Measurements from ENCODE around the gene PALLD. TPM values are rescaled to one million over a fixed set of nuclear protein-coding genes. Genes with fewer than 3 reads are reported as not detected.

The PALLD gene
- polyA plus RNA-seq, 1 donor (not counting 4 experiments of a cell fraction or from before 2014, with no cell fraction given), result 136 TPM

DNA sequence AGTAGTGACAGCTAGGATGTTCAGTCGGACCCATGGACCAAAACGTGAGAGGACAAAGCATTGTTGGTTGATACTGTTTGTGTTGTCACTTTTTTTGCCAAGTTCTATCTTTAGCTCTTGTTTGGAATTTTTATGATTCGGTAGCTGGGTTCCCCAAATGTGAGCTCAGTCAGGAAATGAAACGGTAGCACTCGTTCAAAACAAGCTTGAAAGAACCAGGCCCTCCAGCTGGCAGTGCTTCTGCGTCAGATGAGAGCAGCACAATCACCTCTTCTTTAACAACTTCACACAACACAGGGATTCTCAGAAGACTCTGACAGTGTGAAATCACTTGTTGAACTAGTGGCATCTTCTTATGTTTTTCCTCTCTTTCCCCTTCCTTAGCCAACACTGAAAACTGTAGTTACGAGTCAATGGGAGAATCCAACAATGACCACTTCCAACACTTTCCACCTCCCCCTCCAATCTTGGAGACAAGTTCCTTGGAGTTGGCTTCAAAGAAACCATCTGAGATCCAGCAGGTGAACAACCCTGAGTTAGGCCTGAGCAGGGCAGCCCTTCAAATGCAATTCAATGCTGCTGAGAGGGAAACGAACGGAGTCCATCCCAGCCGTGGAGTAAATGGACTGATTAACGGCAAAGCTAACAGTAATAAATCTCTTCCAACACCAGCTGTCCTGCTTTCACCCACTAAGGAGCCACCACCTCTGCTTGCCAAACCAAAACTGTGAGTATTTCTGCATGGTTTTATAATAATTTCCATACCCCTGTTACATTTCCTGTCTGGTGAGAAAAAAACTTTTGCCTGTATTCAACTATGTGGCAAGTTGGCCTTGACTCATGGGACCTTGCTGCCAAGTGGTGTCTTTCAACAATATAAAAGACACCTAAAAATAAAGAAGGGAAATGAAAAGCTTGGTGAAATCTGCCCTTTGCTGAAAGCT, 214.6 kb downstream of the PALLD start:
- Histone ChIP-seq H3K9me3 (ENCODE audit: control insufficient read depth, low read depth, low read length) (no peaks in the 10 kb centered on the region), H3K79me2 (ENCODE audit: control insufficient read depth, insufficient read depth, low read length) (no peaks in the 10 kb centered on the region), H3K4me2 (ENCODE audit: control insufficient read depth, extremely low read depth, insufficient read depth, low read depth, low read length) (no peak overlapping the region), H4K20me1 (ENCODE audit: control insufficient read depth, extremely low read depth, insufficient read depth, low read length) (no peaks in the 10 kb centered on the region), H3K4me1 (ENCODE audit: control insufficient read depth, extremely low read depth, insufficient read depth, low read length) (no peaks in the 10 kb centered on the region), H3K36me3 (ENCODE audit: control insufficient read depth in 2 of 2, extremely low read depth in 1 of 2, insufficient read depth in 2 of 2, low read length in 2 of 2) (peaks cover 0 to 2% of the 10 kb centered on the region in 2 experiments), H3K9me1 (ENCODE audit: control insufficient read depth, extremely low read depth, insufficient read depth, low read length) (no peaks in the 10 kb centered on the region), H3K9ac (ENCODE audit: control insufficient read depth, extremely low read depth, insufficient read depth, low read length) (no peak overlapping the region), H3K4me3 (ENCODE audit: control insufficient read depth in 2 of 3, extremely low read depth in 1 of 3, insufficient read depth in 2 of 3, low read depth in 1 of 3, low read length in 3 of 3) (no peak overlapping the region), H3K27me3 (ENCODE audit: control insufficient read depth, extremely low read depth, insufficient read depth, low read length) (no peaks in the 10 kb centered on the region), H3K27ac (ENCODE audit: control insufficient read depth, insufficient read depth, low read length) (no peak overlapping the region), H2AFZ (ENCODE audit: control insufficient read depth, low read length) (no peak overlapping the region)
- dilution Hi-C loops (cut with MboI; ENCODE audit: extremely low pct_ligation_motif_present, low sequenced_read_pairs), result no loop called here
- no peak for DNase-seq (ENCODE audit: low read depth, low spot score)
- TF ChIP-seq CTCF (optimal IDR thresholded peaks at IDR 0.05 in 1 of 3, IDR thresholded peaks at IDR 0.05 in 1 of 3, conservative IDR thresholded peaks at IDR 0.05 in 1 of 3; ENCODE audit: extremely low read depth in 1 of 3, insufficient read depth in 2 of 3, low read length in 3 of 3) (no peak), EZH2 (IDR thresholded peaks at IDR 0.05; ENCODE audit: low read length) (no peak)
- FAIRE-seq, result peak; percentile 52

DNA sequence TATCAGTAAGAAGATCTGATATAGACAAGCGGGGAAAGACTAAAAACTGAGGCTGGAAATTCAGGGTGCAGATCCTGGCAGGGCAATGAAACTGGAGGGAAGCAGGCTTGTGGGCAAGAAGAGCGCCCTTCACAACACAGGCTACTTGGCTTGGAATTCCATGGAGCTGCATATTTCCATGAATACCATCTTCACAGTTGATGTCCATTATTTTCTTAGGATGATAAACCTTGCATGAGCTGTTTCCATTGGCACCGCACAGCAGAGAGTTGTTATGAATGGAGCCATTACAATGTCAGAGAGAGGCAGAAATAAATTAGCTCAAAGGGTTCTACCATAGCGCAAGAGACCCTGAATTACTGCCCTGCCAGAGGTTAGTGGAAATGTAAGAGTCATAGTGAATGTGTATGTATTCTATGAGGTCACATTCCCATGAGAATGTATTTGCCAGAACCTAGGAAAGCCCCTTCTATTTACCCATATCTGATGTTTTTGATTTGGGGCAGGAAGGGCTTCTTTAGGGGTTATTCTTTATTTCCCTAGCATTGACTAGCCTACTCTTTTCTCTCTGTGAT, 215.6 kb downstream of the PALLD start:
- dilution Hi-C loops (cut with MboI; ENCODE audit: extremely low pct_ligation_motif_present, low sequenced_read_pairs), result no loop called here
- FAIRE-seq, result no peak

More for the DNA sequence above, 215.6 kb downstream of the PALLD start:
- no peak overlapping the region for H3K4me3 ChIP-seq (ENCODE audit: control insufficient read depth in 2 of 3, extremely low read depth in 1 of 3, insufficient read depth in 2 of 3, low read depth in 1 of 3, low read length in 3 of 3)
- no peak overlapping the region for H3K9ac ChIP-seq (ENCODE audit: control insufficient read depth, extremely low read depth, insufficient read depth, low read length)
- H3K79me2 ChIP-seq (ENCODE audit: control insufficient read depth, insufficient read depth, low read length), result no peaks in the 10 kb centered on the region
- TF ChIP-seq EZH2 (IDR thresholded peaks at IDR 0.05; ENCODE audit: low read length) (no peak), CTCF (optimal IDR thresholded peaks at IDR 0.05 in 1 of 3, IDR thresholded peaks at IDR 0.05 in 1 of 3, conservative IDR thresholded peaks at IDR 0.05 in 1 of 3; ENCODE audit: extremely low read depth in 1 of 3, insufficient read depth in 2 of 3, low read length in 3 of 3) (no peak)
- H3K9me1 ChIP-seq (ENCODE audit: control insufficient read depth, extremely low read depth, insufficient read depth, low read length), result no peaks in the 10 kb centered on the region
- no peaks in the 10 kb centered on the region for H4K20me1 ChIP-seq (ENCODE audit: control insufficient read depth, extremely low read depth, insufficient read depth, low read length)
- H3K36me3 ChIP-seq (ENCODE audit: control insufficient read depth in 2 of 2, extremely low read depth in 1 of 2, insufficient read depth in 2 of 2, low read length in 2 of 2), result peaks cover 0 to 2% of the 10 kb centered on the region in 2 experiments
- H3K27ac ChIP-seq (ENCODE audit: control insufficient read depth, insufficient read depth, low read length), result no peak overlapping the region
- H3K9me3 ChIP-seq (ENCODE audit: control insufficient read depth, low read depth, low read length), result no peaks in the 10 kb centered on the region
- DNase-seq (ENCODE audit: low read depth, low spot score), result no peak
- H2AFZ ChIP-seq (ENCODE audit: control insufficient read depth, low read length), result no peak overlapping the region
- H3K4me2 ChIP-seq (ENCODE audit: control insufficient read depth, extremely low read depth, insufficient read depth, low read depth, low read length), result no peak overlapping the region
- H3K27me3 ChIP-seq (ENCODE audit: control insufficient read depth, extremely low read depth, insufficient read depth, low read length), result no peaks in the 10 kb centered on the region
- peaks cover 3% of the 10 kb centered on the region for H3K4me1 ChIP-seq (ENCODE audit: control insufficient read depth, extremely low read depth, insufficient read depth, low read length)

Measured in keratinocyte (primary cell).